GM13976 (cell line): Measurements from ENCODE around the gene ADGRA1.
"Not testable (repeated sequence)": the region's sequence is repeated elsewhere in the genome, so short reads cannot be mapped to it uniquely, and the experiment has no call there.

Experiments used
- DNase-seq: peaks from one replicate; pipeline ENCODE4 v3.0.0; 2012; ENCODE audit warnings: low spot score
- CTCF ChIP-seq: IDR thresholded peaks from 2 replicates; pipeline ENCODE4 v1.5.1; 2012; ENCODE audit warnings: borderline replicate concordance, mild to moderate bottlenecking; ENCODE audit not compliant: insufficient read depth; ENCODE audit errors: extremely low read depth, missing control alignments, control extremely low read depth
- in situ Hi-C: fragments of 300-500 bp; cut with MboI; formaldehyde crosslinking; loops from one replicate; pipeline ENCODE4 v1.12.0; 2022; ENCODE audit warnings: low sequenced_read_pairs, mixed read lengths, inconsistent platforms; ENCODE audit not compliant: unreplicated experiment

Gene ADGRA1

GRCh38 chr10:133169173-133169947 lies 81.6 kb downstream of the ADGRA1 start:
- no peak for DNase-seq
- in situ Hi-C loops, result no loop called here
- no peak for TF ChIP-seq CTCF

- in situ Hi-C loops, result no loop called here
- TF ChIP-seq CTCF, result no peak
- no peak for DNase-seq
Measured at GRCh38 chr10:133170092-133170491, 82.4 kb downstream of the ADGRA1 start.

- no peak for TF ChIP-seq CTCF
- no peak for DNase-seq
Measured at GRCh38 chr10:133173860-133174640, 86.3 kb downstream of the ADGRA1 start.

GRCh38 chr10:133174689-133175263 lies 87.1 kb downstream of the ADGRA1 start:
- no peak for DNase-seq

More at GRCh38 chr10:133173860-133174640, 86.3 kb downstream of the ADGRA1 start:
- in situ Hi-C loops, result no loop called here

GRCh38 chr10:133175624-133176023 lies 87.9 kb downstream of the ADGRA1 start:
- in situ Hi-C loops, DNase-seq: not testable (repeated sequence)

More at GRCh38 chr10:133174689-133175263, 87.1 kb downstream of the ADGRA1 start:
- no peak for TF ChIP-seq CTCF
- in situ Hi-C loops, result no loop called here

GRCh38 chr10:133176546-133176945 lies 88.8 kb downstream of the ADGRA1 start:
- DNase-seq, result no peak
- TF ChIP-seq CTCF, result no peak
- in situ Hi-C loops, result no loop called here
